Suprapubic skin (tissue), 4 donors: Measurements from ENCODE around the gene DHRS7. TPM values are rescaled to one million over a fixed set of nuclear protein-coding genes. Genes with fewer than 3 reads are reported as not detected.

ENCODE experiments used
- DNase-seq, 2 donors: peaks; one replicate each; pipeline ENCODE4 v3.0.0-alpha.2; 2019; ENCODE audit warnings: low spot score in 2 of 2
- H3K27ac ChIP-seq: fragments of 200-600 bp; sonication (generic); one replicate; pipeline ENCODE4 v1.5.1; 2019
- H3K27me3 ChIP-seq: fragments of 200-600 bp; sonication (generic); one replicate; pipeline ENCODE4 v1.5.1; 2019
- H3K36me3 ChIP-seq: fragments of 200-600 bp; sonication (generic); one replicate; pipeline ENCODE4 v1.5.1; 2019
- H3K4me1 ChIP-seq: fragments of 200-600 bp; sonication (generic); one replicate; pipeline ENCODE4 v1.5.1; 2019
- H3K4me3 ChIP-seq: fragments of 200-600 bp; sonication (generic); one replicate; pipeline ENCODE4 v1.5.1; 2019; ENCODE audit warnings: mild to moderate bottlenecking
- H3K9me3 ChIP-seq: fragments of 200-600 bp; sonication (generic); one replicate; pipeline ENCODE4 v1.5.1; 2019
- CTCF ChIP-seq, 2 donors: fragments of 200-600 bp in 1 of 2; fragments of 450-650 bp in 1 of 2; sonication (generic) in 1 of 2; IDR thresholded peaks; one replicate each; pipeline ENCODE4 v1.5.1; 2016 to 2019; ENCODE audit warnings: antibody characterized with exemption in 2 of 2, mild to moderate bottlenecking in 1 of 2, moderate library complexity in 1 of 2
- EP300 ChIP-seq: sonication (generic); formaldehyde crosslinking; IDR thresholded peaks from one replicate; pipeline ENCODE4 v1.6.1; 2017; ENCODE audit warnings: antibody characterized with exemption
- POLR2A ChIP-seq, 2 donors: fragments of 450-650 bp; IDR thresholded peaks; one replicate each; pipeline ENCODE4 v1.6.1; 2017; ENCODE audit warnings: antibody characterized with exemption in 2 of 2, mild to moderate bottlenecking in 2 of 2, moderate library complexity in 2 of 2
- POLR2AphosphoS5 ChIP-seq, 3 donors: sonication (generic); formaldehyde crosslinking; IDR thresholded peaks; one replicate each; pipeline ENCODE4 v1.6.1; 2017; ENCODE audit warnings: antibody characterized with exemption in 3 of 3
- WGBS: methylation state at CpG from one replicate; pipeline ENCODE4 v1.1.5; 2018; 5-methylcytosine and 5-hydroxymethylcytosine counted together
- total RNA-seq, 4 donors: library from RNA; depleted of rRNA; stranded (reverse); fragments of >200 nt; gene quantifications; one replicate each; pipeline ENCODE4 v1.1.0, GENCODE V29; 2016

DHRS7 gene
- total RNA-seq, 4 donors from 2014 or later = 33.7 to 91.7 (median 39.8) TPM

DNA sequence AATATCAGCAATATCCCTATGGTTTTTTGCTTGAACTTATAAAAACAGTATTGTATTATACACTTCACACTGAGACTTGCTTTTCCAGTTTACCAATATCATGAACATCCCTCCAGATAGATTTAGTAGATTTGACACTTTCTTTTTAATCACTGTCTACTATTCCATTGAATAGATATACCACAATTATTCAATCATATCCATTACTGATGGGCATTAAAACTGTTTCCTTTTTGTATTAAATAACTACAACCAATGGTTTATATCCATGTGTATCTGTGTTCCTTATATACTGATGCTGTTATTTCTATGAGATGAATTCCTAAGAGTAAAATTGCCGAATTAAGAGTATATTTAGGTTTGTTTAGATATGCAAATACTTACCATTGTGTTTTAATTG, 13.0 kb upstream of the DHRS7 start:
- WGBS = 94% methylated on average over 1 of the region's 1 CpG
- H3K4me3 ChIP-seq = no peak overlapping the region

DNA sequence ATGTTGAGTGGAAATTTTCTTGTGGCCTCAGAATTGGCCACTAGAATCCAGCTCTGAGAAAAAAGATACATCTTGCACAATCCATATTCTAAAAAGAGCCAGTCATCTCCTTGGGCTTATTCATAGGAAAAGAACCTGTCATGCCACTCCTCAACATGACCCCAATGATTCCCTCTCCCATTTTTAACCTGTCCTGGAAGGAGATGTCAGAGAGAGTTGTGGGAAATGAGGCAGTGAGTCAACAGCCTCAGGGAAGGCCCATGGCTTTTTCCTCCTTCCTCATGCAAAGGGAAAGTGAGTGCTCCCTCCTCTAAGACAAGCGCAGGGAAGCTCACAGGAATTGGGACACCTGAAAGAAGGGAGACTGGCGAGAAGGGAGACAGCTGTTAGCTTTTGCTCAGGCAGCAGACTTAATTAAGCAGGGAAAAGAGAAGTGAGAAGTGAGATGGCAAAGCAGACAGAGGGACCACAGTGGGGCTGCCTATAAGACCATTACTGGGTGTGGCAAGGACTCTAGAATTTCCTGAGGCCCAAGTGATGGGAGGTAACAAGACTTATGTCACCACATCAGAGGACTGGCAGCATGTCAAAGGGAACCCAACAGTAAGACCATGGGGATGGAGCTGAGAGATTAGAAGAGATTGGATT, 10.2 kb upstream of the DHRS7 start:
- Histone ChIP-seq H3K9me3 (no peaks in the 10 kb centered on the region), H3K27ac (no peak overlapping the region), H3K36me3 (no peaks in the 10 kb centered on the region), H3K4me1 (no peaks in the 10 kb centered on the region), H3K27me3 (no peaks in the 10 kb centered on the region), H3K4me3 (no peak overlapping the region)
- no peak for DNase-seq
- 89% methylated on average over 2 of the region's 2 CpGs for WGBS
- TF ChIP-seq POLR2A (IDR thresholded peaks at IDR 0.05) = no peak
- TF ChIP-seq CTCF (IDR thresholded peaks at IDR 0.05) = no peak

More for the DNA sequence above, 13.0 kb upstream of the DHRS7 start:
- no peak overlapping the region for H3K27ac ChIP-seq
- no peak for DNase-seq
- no peaks in the 10 kb centered on the region for H3K27me3 ChIP-seq
- TF ChIP-seq POLR2A (IDR thresholded peaks at IDR 0.05) = no peak
- no peak for TF ChIP-seq POLR2AphosphoS5 (IDR thresholded peaks at IDR 0.05)
- no peak for TF ChIP-seq CTCF (IDR thresholded peaks at IDR 0.05)
- no peak for TF ChIP-seq EP300
- no peaks in the 10 kb centered on the region for H3K4me1 ChIP-seq
- no peaks in the 10 kb centered on the region for H3K9me3 ChIP-seq
- H3K36me3 ChIP-seq = no peaks in the 10 kb centered on the region

GRCh38 chr14:60174352-60175254, 9.4 kb upstream of the DHRS7 start:
- no peaks in the 10 kb centered on the region for H3K4me1 ChIP-seq
- 82% methylated on average over 11 of the region's 11 CpGs for WGBS
- DNase-seq = no peak
- no peaks in the 10 kb centered on the region for H3K27me3 ChIP-seq
- no peak for TF ChIP-seq POLR2AphosphoS5 (IDR thresholded peaks at IDR 0.05)
- TF ChIP-seq CTCF (IDR thresholded peaks at IDR 0.05) = no peak
- no peak for TF ChIP-seq EP300
- no peak for TF ChIP-seq POLR2A (IDR thresholded peaks at IDR 0.05)
- H3K27ac ChIP-seq = no peak overlapping the region
- H3K4me3 ChIP-seq = no peak overlapping the region
- H3K9me3 ChIP-seq = no peaks in the 10 kb centered on the region
- no peaks in the 10 kb centered on the region for H3K36me3 ChIP-seq

- TF ChIP-seq CTCF (IDR thresholded peaks at IDR 0.05) (no peak), EP300 (no peak), POLR2AphosphoS5 (IDR thresholded peaks at IDR 0.05) (no peak), POLR2A (IDR thresholded peaks at IDR 0.05) (no peak)
- Histone ChIP-seq H3K36me3 (no peaks in the 10 kb centered on the region), H3K27ac (no peak overlapping the region), H3K9me3 (no peaks in the 10 kb centered on the region), H3K4me1 (no peaks in the 10 kb centered on the region), H3K4me3 (no peak overlapping the region), H3K27me3 (no peaks in the 10 kb centered on the region)
- DNase-seq = no peak
- 95% methylated on average over 2 of the region's 2 CpGs for WGBS
Measured at GRCh38 chr14:60171690-60172089, 6.5 kb upstream of the DHRS7 start.

- TF ChIP-seq CTCF (IDR thresholded peaks at IDR 0.05) = no peak
- TF ChIP-seq POLR2A (IDR thresholded peaks at IDR 0.05) = no peak
- no peak for TF ChIP-seq POLR2AphosphoS5 (IDR thresholded peaks at IDR 0.05)
- no peak for TF ChIP-seq EP300
- Histone ChIP-seq H3K36me3 (no peaks in the 10 kb centered on the region), H3K9me3 (no peaks in the 10 kb centered on the region), H3K4me1 (peaks cover 2% of the 10 kb centered on the region), H3K27me3 (no peaks in the 10 kb centered on the region), H3K27ac (no peak overlapping the region), H3K4me3 (no peak overlapping the region)
- 96% methylated on average over 4 of the region's 4 CpGs for WGBS
- no peak for DNase-seq
Measured at GRCh38 chr14:60170948-60171347, 5.8 kb upstream of the DHRS7 start.
